Small intestine (tissue), 7 donors: ENCODE measurements around the gene LMF2. TPM values are rescaled to one million over a fixed set of nuclear protein-coding genes. Genes with fewer than 3 reads are reported as not detected.
A peak's percentile ranks its signal among the peaks of the same experiment; 100 is the strongest.

Experiments used
- DNase-seq, 2 donors: peaks; one replicate each; pipeline versions ENCODE4 v3.0.0 to v3.0.0-alpha.2; 2013
- FAIRE-seq: peaks from 2 replicates; lab custom pipeline; 2012; peaks lifted over from hg19 to GRCh38; lab: Jason Lieb, UNC
- H3K27ac ChIP-seq, 3 donors: one replicate each; pipeline ENCODE4 v1.5.1; 2013; ENCODE audit warnings: low read length in 2 of 3, mild to moderate bottlenecking in 2 of 3, control low read depth in 1 of 3, inconsistent platforms in 1 of 3, low read depth in 1 of 3, moderate library complexity in 1 of 3
- H3K27me3 ChIP-seq, 3 donors: one replicate each; pipeline ENCODE4 v1.6.1; 2013; ENCODE audit warnings: low read length in 3 of 3, inconsistent platforms in 1 of 3; ENCODE audit not compliant: control insufficient read depth in 3 of 3, insufficient read depth in 3 of 3
- H3K36me3 ChIP-seq, 3 donors: one replicate each; pipeline ENCODE4 v1.6.1; 2013; ENCODE audit warnings: low read length in 3 of 3, inconsistent platforms in 1 of 3, low read depth in 1 of 3, mild to moderate bottlenecking in 1 of 3, moderate library complexity in 1 of 3; ENCODE audit not compliant: control insufficient read depth in 3 of 3, insufficient read depth in 2 of 3
- H3K4me1 ChIP-seq, 3 donors: one replicate each; pipeline ENCODE4 v1.6.1; 2013; ENCODE audit warnings: low read length in 2 of 3, inconsistent platforms in 1 of 3, low read depth in 1 of 3, mild to moderate bottlenecking in 1 of 3, moderate library complexity in 1 of 3; ENCODE audit not compliant: control insufficient read depth in 3 of 3, insufficient read depth in 2 of 3
- H3K4me3 ChIP-seq, 3 donors: one replicate each; pipeline ENCODE4 v1.5.1; 2013; ENCODE audit warnings: low read length in 3 of 3, control low read depth in 1 of 3, inconsistent platforms in 1 of 3, low read depth in 1 of 3, mild to moderate bottlenecking in 1 of 3, moderate library complexity in 1 of 3
- H3K9me3 ChIP-seq, 2 donors: one replicate each; pipeline ENCODE4 v1.6.1; 2013; ENCODE audit warnings: low read depth in 1 of 2, low read length in 1 of 2; ENCODE audit not compliant: control insufficient read depth in 2 of 2, insufficient read depth in 1 of 2
- WGBS, 3 donors: extraction: QIAGEN DNeasy Blood & Tissue Kit; methylation state at CpG; one replicate each; pipeline ENCODE4 v1.1.7; 2013; 5-methylcytosine and 5-hydroxymethylcytosine counted together
- polyA plus RNA-seq, 4 donors: library from polyadenylated mRNA; stranded (reverse) in 3 of 4; unstranded in 1 of 4; fragments of 200-250 nt in 3 of 4; fragments of 120-200 nt in 1 of 4; gene quantifications; one replicate each; pipeline versions ENCODE4 v1.2.1 to v1.2.3, GENCODE V29; 2013
- donor health status: healthy with polysubstance abuse.
- donor health status: control.
- donor health status: control.
- donor health status: Bipolar disorder and iron deficiency.
- donor health status: healthy.

Gene LMF2
- polyA plus RNA-seq, 4 donors = 37.8 to 52.8 (median 46.9) TPM

DNA sequence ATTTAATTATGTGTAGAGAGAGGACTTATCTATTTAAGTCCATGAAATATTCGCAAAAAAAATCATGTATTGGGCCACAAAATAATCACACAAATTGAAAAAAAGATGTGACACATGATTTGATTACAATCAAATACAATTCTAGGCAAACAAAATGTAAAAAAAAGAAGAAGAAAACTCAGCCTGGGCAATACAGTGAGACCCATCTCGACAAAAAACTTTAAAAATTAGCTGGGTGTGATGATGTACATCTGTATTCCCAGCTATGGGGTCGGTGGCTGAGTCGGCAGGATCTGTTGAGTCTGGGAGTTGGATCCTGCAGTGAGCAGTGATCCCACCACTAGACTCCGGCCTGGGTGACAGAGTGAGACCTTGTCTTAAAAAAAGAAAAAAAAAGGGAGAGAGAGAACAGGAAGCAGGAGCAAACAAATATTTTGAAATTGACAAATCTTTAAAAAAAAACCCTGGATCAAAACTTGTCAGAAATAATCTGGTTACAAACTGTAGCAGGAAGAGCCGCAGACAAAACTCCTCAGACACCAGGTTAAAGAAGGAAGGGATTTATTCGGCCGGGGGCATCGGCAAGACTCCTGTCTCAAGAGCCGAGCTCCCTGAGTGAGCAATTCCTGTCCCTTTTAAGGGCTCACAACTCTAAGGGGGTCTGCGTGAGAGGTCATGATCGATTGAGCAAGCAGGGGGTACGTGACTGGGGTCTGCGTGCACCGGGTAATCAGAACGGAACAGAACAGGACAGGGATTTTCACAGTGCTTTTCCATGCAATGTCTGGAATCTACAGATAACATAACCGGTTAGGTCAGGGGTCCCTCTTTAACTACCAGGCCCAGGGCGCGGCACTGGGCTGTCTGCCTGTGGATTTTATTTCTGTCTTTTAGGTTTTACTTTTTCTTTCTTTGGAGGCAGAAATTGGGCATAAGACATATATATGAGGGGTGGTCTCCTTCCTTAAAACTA is 25.6 kb upstream of the LMF2 start:
- 65 to 73% (median 70%) methylated on average over 19 of the region's 19 CpGs for WGBS, 3 donors
- FAIRE-seq (no peak), DNase-seq (no peak)
- no peaks in the 10 kb centered on the region for H3K36me3 ChIP-seq
- H3K4me3 ChIP-seq = no peak overlapping the region
- H3K4me1 ChIP-seq = peaks cover 0 to 46% (median 4%) of the 10 kb centered on the region in 3 donors
- H3K27me3 ChIP-seq = peaks cover 0 to 37% (median 0%) of the 10 kb centered on the region in 3 donors
- peak overlapping the region in 1 of 3 donors; percentile 78 for H3K27ac ChIP-seq
- no peaks in the 10 kb centered on the region for H3K9me3 ChIP-seq

DNA sequence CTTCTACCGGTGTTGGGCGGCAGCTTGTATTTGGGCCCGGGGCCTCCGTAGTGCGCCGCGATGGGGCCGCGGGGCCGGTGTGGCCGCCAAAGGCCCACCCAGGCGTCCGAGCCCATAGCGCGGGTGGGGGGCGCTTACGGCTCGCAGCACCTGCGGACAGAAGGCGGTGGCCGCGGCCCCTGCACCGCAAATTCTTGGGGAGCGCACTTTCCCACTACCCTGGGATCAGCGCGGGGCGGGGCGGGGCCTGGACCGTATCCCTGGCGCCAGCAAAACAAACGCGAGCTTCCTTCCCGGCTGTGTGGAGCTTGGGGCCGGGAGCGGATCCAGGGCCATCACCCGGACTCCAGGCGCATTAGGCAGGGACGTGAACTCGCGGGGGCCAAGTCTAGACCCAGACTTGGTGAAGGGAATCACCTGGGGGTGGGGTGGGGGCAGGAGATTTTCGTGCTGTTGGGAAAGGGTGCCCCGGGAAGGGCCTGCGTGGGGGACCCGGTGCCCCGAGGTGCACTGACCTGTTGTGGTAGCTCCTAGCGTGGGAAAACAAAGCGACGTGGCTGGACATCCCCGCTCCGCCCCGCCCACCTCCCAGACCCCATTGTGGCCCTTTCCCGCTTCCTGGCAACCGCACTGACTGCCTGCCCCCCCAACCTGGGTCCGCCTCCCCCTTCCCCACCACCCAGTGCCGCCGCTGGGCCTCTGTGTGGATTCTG is 24.6 kb upstream of the LMF2 start:
- Histone ChIP-seq H3K4me3 (peak overlapping the region; percentile 45 to 76 (median 57)), H3K36me3 (peaks cover 0 to 3% (median 0%) of the 10 kb centered on the region in 3 donors), H3K9me3 (no peaks in the 10 kb centered on the region), H3K27ac (peak overlapping the region; percentile 84 to 100 (median 95)), H3K27me3 (peaks cover 0 to 37% (median 0%) of the 10 kb centered on the region in 3 donors), H3K4me1 (peaks cover 0 to 46% (median 6%) of the 10 kb centered on the region in 3 donors)
- WGBS, 3 donors = 3 to 5% (median 5%) methylated on average over 34 to 56 of the region's 56 CpGs
- FAIRE-seq (no peak), DNase-seq (peak; percentile 74 to 85)

DNA sequence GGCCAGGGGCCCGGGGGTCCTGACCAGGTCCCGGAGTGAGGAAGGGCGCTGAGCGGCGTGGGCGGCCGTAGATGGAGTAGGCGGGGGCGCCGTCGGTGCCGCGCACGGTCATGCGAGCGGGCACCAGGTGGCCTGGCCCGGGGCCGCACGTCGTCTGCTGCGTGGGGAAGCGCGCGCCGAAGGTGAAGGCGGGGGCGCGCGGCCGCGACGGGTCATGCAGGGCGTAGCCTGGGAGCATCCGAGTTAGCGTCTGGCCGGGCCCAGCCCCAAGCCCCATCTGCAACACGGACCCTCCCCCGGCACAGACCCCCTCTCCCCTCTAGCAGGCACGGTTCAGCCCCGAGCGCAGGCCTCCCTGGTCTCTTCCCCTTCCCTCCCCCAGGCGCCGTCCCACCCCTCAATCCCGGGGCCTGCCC is 24.1 kb upstream of the LMF2 start:
- DNase-seq = peak; percentile 62 to 78
- FAIRE-seq = no peak
- H3K27me3 ChIP-seq = peaks cover 0 to 37% (median 0%) of the 10 kb centered on the region in 3 donors
- peak overlapping the region; percentile 84 to 100 (median 95) for H3K27ac ChIP-seq
- no peaks in the 10 kb centered on the region for H3K9me3 ChIP-seq
- H3K36me3 ChIP-seq = peaks cover 0 to 3% (median 0%) of the 10 kb centered on the region in 3 donors
- WGBS, 3 donors = 1% methylated on average over 14 to 44 of the region's 44 CpGs
- peaks cover 0 to 50% (median 6%) of the 10 kb centered on the region in 3 donors for H3K4me1 ChIP-seq
- H3K4me3 ChIP-seq = peak overlapping the region; percentile 45 to 76 (median 57)

DNA sequence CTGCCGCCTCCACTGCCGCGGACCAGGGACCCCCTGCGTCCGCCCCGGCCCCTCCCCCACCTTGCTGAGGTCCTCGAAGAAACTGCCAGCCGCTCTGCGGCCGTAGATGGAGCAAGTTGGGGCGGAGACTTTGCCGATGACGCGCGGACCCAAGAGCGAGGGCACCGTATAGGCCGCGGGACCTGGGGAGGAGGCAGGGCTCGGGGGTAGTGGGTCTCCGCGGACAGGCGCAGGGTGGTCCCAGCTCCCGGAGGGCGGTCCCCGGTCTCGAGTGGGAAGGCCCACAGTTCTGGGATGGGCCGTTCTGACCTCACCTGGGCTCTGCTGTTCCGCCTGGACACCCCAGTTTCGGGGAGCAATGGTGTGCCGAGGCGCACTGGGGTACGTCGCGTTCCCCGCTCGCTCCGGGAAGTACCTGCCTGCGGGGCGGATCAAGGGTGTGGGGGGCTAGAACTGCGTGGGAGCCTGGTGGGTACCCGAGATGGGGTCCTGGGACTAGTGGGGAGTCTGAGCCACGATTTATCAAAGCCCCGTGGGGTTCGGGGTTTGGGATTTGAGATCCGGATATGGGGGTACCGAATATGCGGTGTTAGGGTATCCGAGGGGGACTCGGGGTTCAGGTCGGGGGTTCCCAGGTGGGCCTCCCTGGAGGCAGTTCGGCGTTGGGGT is 23.5 kb upstream of the LMF2 start:
- FAIRE-seq (no peak), DNase-seq (peak; percentile 91 to 93)
- Histone ChIP-seq H3K27ac (peak overlapping the region; percentile 84 to 100 (median 95)), H3K27me3 (peaks cover 0 to 37% (median 0%) of the 10 kb centered on the region in 3 donors), H3K4me1 (peaks cover 0 to 52% (median 6%) of the 10 kb centered on the region in 3 donors), H3K36me3 (peaks cover 0 to 3% (median 0%) of the 10 kb centered on the region in 3 donors), H3K9me3 (no peaks in the 10 kb centered on the region), H3K4me3 (peak overlapping the region; percentile 45 to 76 (median 57))
- WGBS, 3 donors = 1 to 2% (median 1%) methylated on average over 48 to 53 of the region's 53 CpGs

GRCh38 chr22:50530580-50530876 is 23.0 kb upstream of the LMF2 start:
- peaks cover 0 to 3% (median 0%) of the 10 kb centered on the region in 3 donors for H3K36me3 ChIP-seq
- peak overlapping the region; percentile 84 to 100 (median 95) for H3K27ac ChIP-seq
- peaks cover 0 to 37% (median 0%) of the 10 kb centered on the region in 3 donors for H3K27me3 ChIP-seq

DNA sequence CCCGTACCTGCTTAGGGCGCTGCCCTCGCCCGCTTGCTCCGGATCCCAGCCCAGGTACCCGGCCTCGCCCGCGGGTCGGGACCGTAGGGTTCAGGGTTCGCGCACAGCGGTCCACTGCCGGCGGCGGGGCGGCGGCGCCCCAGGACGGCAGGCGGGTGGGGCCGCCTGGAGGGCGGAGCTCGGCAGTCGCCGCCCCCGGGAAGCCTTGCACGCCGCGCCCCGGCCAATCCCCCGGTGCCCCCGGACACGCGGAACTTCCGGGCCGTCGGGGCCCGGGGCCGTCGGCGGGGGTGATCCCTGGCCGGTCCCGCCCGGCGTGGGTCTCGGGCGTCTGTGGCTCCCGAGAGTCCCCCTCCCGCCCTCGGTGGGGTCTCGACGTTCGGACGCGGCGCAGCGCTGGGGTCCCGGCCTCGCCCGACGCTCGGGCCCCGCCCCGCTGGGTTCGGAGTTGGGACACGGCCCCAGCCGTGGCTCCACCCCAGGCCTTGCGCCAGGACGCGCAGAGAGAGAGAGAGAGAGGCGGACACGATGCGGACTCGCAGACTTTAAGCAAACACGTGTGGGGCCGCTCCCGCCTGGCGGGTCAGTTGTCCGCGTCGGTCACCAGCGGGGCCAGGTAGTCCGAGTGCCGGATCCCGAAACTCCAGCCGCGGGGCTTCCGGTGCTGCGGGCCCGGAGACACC is 22.5 kb upstream of the LMF2 start, which contains the start of gene TYMP:
Gene TYMP (minus strand): TSS at position 116 of the 683 bp plus-strand sequence. CDS start 303 bp downstream, outside the sequence.
- 1% methylated on average over 59 to 92 of the region's 92 CpGs for WGBS, 3 donors
- DNase-seq (peak; percentile 91 to 92), FAIRE-seq (no peak)
- Histone ChIP-seq H3K4me1 (peaks cover 0 to 52% (median 6%) of the 10 kb centered on the region in 3 donors), H3K4me3 (peak within 1 kb of the TSS; percentile 45 to 76 (median 57)), H3K9me3 (no peaks in the 10 kb centered on the region), H3K27ac (peak within 1 kb of the TSS; percentile 84 to 100 (median 95)), H3K27me3 (peaks cover 0 to 37% (median 0%) of the 10 kb centered on the region in 3 donors), H3K36me3 (peaks cover 0 to 3% (median 0%) of the 10 kb centered on the region in 3 donors)

More at GRCh38 chr22:50530580-50530876, 23.0 kb upstream of the LMF2 start:
- WGBS, 3 donors = 0 to 2% (median 0%) methylated on average over 14 to 21 of the region's 21 CpGs
- H3K4me1 ChIP-seq = peaks cover 0 to 52% (median 6%) of the 10 kb centered on the region in 3 donors
- no peaks in the 10 kb centered on the region for H3K9me3 ChIP-seq
- FAIRE-seq (no peak), DNase-seq (no peak)
- H3K4me3 ChIP-seq = peak overlapping the region; percentile 45 to 76 (median 57)

DNA sequence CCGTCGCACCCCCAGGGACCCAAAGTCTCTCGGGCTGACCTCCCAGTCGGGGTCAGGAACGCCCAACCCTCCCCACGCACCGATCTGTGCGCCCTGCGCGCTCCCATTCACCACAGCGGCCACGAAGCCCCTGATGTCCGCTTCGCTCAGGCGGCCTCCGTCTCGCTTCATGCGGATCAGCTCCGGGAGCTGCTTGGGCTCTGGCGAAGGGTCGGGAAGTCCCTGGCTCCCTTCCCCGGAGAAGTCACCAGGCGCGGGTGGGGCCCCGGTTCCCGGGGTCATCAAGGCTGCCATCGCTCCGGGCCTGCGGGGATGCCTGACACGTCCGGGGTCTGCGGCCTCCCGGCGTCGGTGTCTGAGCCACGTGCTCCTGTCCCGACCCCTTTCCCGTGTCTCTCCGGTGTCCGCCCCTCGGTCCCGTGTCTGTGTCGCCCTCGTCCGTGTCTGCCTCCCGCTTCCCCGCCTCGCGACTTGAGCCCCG is 22.0 kb upstream of the LMF2 start:
- no peaks in the 10 kb centered on the region for H3K9me3 ChIP-seq
- peaks cover 0 to 37% (median 0%) of the 10 kb centered on the region in 3 donors for H3K27me3 ChIP-seq
- peak overlapping the region; percentile 40 to 57 (median 47) for H3K4me3 ChIP-seq
- H3K4me1 ChIP-seq = peaks cover 0 to 53% (median 6%) of the 10 kb centered on the region in 3 donors
- peaks cover 0 to 3% (median 0%) of the 10 kb centered on the region in 3 donors for H3K36me3 ChIP-seq
- FAIRE-seq = no peak
- DNase-seq = no peak
- WGBS, 3 donors = 15 to 21% (median 20%) methylated on average over 39 to 50 of the region's 50 CpGs
- H3K27ac ChIP-seq = peak overlapping the region; percentile 76 to 100 (median 95)
